SK-N-DZ (cell line): ENCODE data around the gene EIF4E1B.

Source experiments
- DNase-seq: peaks from one replicate; pipeline ENCODE4 v3.0.0-alpha.2; 2015; ENCODE audit warnings: low spot score
- small RNA-seq, 2 experiments: library from RNA; depleted of rRNA; stranded (forward); fragments of <200 nt; gene quantifications; one replicate each; pipeline ENCODE3, GENCODE V24; 2014

The EIF4E1B gene

DNA sequence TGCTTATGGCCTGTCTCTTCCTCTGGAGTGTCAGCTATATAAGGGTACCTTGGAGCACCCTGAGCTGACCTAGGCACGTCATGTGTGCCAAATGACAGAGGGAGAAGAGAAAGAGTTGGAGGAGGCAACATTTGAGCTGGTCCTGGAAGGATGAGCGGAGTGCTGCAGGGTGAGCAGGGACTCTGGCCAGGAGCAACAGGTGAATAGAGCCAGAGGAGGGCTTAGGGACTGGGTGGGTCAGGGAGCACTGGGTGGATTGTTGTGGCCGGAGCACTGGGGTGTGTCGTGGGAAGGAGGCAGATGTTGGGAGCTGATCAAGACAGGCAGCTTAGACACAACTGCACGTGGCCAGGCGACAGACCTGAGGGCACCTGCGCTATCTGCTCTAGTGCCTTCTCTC, 60.4 kb downstream of the EIF4E1B start:
- no peak for DNase-seq

DNA sequence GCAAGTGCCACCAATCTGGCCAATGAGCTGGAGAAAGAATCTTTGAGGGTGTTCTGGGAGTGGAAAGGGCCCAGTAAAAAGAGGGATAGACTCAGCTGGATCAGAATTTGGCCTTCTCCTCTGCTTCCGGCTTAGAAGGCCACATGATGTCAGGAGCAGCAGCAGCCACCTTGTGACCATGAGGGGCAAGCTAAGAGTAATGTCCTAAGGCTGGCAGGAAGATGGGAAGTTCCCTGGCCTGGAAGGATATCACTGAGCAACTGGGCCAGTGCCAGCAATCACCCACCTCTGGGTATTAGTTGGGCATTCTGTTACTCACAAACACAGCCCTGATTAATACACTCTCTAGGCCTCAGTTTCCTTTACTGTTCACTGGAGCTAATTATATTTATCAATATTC, 61.0 kb downstream of the EIF4E1B start:
- no peak for DNase-seq

DNA sequence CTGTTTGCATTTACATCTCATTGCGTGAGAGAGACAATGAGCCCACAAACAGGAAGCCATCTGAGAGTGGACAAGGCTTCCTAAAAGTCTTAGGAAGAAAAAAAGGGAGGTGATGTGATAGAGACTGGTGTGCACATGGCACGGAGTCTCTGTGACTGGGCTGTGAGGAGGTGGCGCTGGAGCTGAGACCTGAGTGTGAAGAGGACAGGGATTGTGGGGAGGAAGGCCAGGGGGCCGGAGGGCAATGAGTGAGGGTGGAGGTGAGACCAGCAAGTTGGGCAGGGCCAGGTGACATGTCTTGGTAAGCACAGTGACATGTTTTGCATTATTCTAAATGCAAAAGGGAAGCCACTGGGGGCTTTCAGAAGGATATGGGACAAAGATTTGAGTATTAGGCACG, 61.9 kb downstream of the EIF4E1B start:
- no peak for DNase-seq

DNA sequence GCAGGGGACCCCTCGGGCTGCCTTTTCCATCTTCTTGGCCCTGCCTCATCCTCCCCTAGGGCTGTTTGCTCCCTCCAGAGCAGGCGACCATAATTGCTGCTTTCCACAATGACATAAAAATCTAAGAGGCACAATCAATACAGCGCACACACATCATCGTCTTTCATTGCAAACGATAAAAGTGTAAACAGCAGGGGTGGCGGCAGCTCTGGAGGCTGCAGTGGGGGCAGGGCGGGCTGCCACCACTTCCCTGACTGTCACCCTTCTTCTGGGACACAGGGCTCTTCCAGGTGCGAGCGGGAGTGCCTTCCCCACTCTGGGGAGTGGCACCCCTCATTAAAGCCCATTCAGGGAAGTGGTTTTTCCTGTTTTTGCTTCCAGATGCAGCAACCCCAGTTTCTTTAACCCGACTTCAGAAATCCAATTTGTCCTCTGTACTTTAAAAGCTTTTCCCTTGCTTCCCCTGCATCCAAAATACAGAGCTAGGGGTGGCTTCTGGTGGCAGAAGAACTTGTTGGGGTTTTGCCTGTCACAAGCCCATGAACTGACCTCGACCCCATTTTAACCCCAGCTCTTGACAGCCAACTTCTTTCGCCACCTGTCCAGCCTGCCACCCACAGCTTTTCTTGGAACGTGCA, 62.5 kb downstream of the EIF4E1B start:
- no peak for DNase-seq

DNA sequence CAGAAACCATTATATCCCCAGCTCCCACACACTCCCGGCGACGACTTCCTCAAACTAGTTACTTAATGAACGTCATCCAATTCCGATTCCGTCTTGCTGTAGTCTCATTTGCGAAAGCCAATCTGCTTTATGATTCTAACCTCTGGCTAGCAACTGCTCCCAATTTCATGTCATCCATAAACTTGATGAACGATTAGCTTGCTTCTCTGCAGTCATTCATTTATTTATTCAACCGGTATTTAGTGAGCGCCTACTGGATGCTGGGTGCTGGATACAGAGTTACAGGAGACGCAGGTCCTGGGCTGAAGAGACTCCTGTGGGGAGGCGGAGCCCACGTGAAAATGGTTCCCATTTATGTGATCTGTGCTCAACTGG, 63.0 kb downstream of the EIF4E1B start:
- DNase-seq = no peak

DNA sequence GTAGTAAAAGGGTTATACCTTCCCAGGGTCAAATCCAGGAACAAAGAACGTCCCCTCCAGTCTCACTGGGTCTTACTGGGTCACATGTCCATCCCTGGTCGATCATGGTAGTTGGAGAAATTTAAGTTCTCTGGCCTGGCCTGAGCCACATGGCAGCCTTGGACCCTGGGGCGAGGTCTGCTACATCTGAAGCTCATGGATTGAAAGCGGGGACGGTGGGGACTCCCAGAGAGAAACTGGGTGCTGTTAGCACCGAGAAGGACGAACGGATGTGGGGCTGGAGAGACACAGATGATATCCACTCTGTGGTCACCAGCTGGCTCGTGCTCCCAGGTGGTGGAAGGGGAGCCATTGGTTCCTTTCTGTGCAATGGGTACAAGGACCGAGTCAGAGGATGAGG, 63.7 kb downstream of the EIF4E1B start:
- DNase-seq = no peak

DNA sequence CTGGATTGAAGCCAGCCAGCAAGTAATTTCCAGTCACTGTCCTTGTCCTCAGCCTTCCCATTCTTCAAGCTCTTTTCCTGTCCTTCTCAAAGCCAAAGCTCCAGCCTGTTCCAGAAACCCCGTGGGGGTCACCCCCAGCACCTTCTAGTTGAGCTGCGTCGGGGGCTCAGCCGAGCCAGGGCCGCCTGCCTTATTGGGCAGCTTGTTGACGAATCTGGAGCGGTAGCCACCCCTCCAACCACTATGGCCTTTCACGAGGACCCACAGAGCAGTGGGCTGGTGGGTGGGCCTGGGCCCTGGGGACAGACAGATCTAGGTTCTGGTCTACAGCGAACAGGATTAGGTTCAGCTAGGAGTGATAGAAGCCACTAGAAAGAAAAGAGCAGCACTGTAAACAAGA, 64.2 kb downstream of the EIF4E1B start:
- DNase-seq = no peak

DNA sequence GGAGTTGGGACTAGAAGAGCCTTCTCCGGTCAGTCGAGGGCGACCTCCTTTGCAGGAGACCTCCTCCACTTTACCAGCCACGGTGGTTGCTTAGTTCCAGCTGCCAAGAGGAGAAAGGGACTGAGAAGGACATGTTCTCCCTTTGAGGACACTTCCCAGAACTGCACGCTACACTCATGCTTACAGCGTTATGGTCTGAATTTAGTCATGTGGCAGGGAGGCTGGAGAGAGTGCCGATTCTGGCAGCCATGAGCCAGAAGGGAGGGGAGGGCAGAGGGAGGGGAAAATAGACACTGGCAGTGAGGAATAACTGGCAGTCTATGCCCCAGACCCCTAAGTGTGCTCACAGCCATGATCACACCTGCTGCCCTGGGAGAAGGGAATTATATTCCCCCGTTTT, 64.6 kb downstream of the EIF4E1B start:
- DNase-seq = no peak

Small RNA genes lying within 50 kb of the gene (small RNA-seq; reads per million reads assigned to genes)
- 0 reads per million in 2 experiments for gene MIR4281
